HUDEP-2 (cell line): Measurements from ENCODE around the gene CHURC1.
"Not testable (repeated sequence)": the region's sequence is repeated elsewhere in the genome, so short reads cannot be mapped to it uniquely, and the experiment has no call there.

Experiments used
- DNase-seq, 76 experiments: peaks; one replicate each; lab custom pipeline; 2025; ENCODE audit not compliant: unreplicated experiment in 76 of 76; lab: John Stamatoyannopoulos, UW

Gene CHURC1

DNA sequence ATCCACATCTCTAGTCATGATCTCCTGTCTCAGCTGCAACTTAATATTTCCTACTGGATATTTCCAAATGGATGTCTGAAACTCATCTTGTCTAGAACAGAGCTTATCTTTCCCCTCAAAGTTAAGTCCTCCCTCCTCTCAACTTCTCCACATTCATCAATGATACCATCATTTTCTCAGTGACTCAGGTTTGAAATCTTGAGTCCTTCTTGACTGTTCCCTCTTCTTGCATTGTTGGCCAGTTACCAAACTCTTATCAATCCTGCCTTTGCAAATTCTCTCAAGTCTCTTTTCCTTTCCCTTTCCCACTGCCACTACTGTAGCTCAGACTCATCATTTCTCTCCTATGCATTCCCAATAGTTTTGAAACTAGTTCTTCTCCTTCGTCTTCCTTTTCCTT, 14.3 kb upstream of the CHURC1 start:
- DNase-seq: peak in 22 of 76 experiments; percentile 1 to 46 (median 24)

DNA sequence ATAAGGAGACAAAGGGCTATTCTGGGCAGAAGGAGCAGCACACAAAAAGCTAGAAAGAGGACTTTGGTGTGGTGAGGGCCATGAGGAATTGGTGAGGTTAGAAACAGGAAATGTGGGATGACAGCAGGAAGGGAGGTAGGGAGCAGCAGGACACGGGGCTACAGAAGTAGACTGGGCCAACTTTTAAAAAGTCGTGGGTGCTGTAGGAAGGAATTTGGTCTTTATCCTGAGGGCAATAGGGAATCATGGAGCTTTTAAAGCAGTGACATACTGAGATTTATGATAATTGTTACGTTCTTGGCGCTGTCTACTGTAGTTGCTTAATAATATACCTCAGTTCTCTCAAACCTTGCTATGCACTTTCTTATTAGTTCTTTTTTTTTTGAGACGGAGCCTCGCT, 8.2 kb upstream of the CHURC1 start:
- DNase-seq: no peak

- DNase-seq: peak in 10 of 76 experiments; percentile 1 to 13 (median 9)
Measured at GRCh38 chr14:64910847-64911495, 3.3 kb upstream of the CHURC1 start.

- peak in 13 of 76 experiments; percentile 1 to 35 (median 15) for DNase-seq
Measured at GRCh38 chr14:64912261-64912660, 2.0 kb upstream of the CHURC1 start.

DNA sequence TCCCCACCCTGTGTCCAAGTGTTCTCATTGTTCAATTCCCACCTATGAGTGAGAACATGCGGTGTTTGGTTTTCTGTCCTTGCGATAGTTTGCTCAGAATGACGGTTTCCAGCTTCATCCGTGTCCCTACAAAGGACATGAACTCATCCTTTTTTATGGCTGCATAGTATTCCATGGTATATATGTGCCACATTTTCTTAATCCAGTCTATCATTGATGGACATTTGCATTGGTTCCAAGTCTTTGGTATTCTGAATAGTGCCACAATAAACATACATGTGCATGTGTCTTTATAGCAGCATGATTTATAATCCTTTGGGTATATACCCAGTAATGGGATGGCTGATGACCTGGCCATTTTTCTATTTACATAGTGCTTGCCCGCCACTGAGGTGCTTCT, 778 bp upstream of the CHURC1 start:
- not testable (repeated sequence) for DNase-seq

- no peak for DNase-seq
Measured at GRCh38 chr14:64915029-64915424, 772 bp downstream of the CHURC1 start.

DNA sequence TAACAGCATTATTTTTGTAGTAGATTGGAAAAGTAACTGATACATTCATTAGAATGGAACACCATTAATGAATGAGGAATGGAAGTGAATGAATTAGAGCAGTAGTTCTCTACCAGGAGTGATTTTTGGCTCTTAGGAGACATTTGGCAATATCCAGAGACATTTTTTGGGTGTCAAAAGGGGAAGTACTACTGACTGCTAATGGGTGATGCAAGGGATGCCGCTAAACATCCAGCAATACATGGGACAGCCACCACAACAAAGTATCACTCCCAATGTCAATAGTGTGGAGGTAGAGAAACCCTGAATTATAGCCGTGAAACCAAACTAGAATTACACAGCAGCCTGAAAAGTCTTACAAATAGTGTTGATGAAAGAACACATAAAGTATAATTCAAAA, 1.5 kb downstream of the CHURC1 start:
- peak in 1 of 76 experiments; percentile 13 for DNase-seq

- DNase-seq: no peak
Measured at GRCh38 chr14:64918216-64918615, 4.0 kb downstream of the CHURC1 start.

GRCh38 chr14:64919215-64919614, 5.0 kb downstream of the CHURC1 start:
- no peak for DNase-seq

DNA sequence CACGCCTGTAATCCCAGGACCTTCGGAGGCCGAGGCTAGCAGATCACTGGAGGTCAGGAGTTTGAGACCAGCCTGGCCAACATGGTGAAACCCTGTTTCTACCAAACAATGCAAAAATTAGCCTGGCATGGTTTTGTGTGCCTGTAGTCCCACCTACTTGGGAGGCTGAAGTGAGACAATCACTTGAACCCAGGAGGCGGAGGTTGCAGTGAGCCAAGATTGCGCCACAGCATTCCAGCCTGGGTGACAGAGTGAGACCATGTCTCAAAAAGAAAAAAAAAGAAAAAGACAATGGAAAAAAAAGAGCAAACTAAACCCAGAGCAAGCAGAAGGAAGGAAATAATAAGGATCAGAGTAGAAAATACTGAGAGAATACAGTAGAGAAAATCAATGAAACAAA, 5.4 kb downstream of the CHURC1 start:
- no peak for DNase-seq

DNA sequence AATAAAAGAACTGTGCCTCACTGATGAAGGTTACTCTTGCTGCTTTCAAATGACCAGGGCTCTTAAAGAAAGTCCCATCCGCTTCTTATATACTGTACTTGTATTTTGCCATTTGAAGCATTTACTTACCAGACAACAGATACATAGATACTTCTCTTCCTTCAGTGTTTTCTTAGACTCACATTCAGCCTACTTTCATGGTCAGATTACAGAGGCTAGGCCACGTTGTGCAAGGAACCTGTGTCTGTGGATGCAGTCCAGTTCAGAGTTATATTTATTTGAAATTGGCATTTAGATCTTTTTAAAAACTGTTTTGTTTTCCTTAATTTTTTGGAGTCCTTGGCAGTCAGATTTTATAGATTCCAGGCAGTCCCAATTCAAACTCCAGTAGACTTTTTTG, 6.2 kb downstream of the CHURC1 start:
- DNase-seq: no peak

GRCh38 chr14:64923015-64923414, 8.8 kb downstream of the CHURC1 start:
- no peak for DNase-seq

DNA sequence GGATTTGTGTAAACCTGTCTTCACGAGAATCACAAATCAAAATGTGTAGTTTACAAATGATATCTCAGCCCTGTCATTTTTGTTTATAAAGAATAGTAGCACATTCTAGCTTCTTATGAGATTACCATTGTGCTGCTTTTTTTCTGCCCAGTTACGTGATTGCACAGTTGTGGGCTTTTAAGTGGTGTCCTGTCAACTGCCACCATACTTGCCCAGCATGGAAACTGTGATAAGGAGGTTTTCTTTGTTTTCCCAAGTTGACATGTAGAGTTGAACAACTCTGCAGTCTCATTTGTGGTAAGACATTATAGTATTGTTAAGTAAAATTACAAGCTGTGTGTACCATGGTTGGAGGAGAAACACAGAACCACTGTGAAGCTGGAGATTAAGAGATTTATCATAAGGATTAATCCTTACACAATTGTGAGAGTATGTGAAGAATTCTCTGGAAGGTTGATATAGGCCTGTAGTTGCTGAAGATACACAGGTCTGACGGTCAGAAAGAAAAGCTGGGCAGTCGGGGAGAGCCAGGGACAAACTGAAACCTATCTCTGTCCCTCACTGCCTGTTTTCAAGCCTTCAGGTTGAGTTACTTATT, 12.2 kb downstream of the CHURC1 start:
- DNase-seq: no peak

- DNase-seq: no peak
Measured at GRCh38 chr14:64927031-64927430, 12.8 kb downstream of the CHURC1 start.

- DNase-seq: no peak
Measured at GRCh38 chr14:64928239-64929013, 14.2 kb downstream of the CHURC1 start.

GRCh38 chr14:64929014-64929359, 14.7 kb downstream of the CHURC1 start:
- DNase-seq: no peak

- no peak for DNase-seq
Measured at GRCh38 chr14:64930085-64930843, 16.0 kb downstream of the CHURC1 start.

GRCh38 chr14:64931123-64931522, 16.9 kb downstream of the CHURC1 start:
- DNase-seq: no peak

GRCh38 chr14:64932231-64932630, 18.0 kb downstream of the CHURC1 start:
- no peak for DNase-seq

DNA sequence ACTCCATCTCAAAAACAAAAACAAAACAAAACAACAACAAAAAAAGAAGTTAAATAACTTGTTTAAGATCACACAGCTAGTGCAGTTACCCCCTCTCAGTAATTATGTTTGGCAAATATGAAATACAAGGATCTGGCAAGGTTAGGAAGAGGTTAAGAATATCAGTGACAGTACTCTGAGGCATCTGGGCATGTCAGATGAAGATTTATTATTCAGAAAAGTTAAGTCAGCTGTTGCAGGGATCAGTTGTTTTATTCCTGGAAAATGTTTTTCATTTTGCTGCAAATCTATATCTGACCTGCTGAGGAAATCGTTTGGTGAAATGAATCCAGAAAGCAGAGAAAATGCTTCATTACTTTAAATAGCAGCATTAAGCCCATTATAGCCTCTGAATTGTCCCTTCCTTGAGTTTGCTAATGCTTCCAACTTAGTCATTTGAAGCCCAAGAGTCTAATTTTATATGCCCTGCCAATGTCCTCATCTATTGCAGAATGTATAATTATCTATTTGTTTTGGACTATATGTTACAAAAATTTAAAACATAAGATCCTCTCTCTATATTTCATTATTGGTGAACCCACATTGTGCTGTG, 20.2 kb downstream of the CHURC1 start:
- no peak for DNase-seq

GRCh38 chr14:64935508-64935907, 21.3 kb downstream of the CHURC1 start:
- no peak for DNase-seq
